Adipose tissue (tissue), 3 donors: Measurements from ENCODE around the gene PRSS57. TPM values are rescaled to one million over a fixed set of nuclear protein-coding genes. Genes with fewer than 3 reads are reported as not detected.

Experiments
- H3K27ac ChIP-seq: one replicate; pipeline ENCODE4 v1.5.1; 2013; ENCODE audit warnings: low read depth, low read length
- WGBS, 3 donors: extraction: QIAGEN DNeasy Blood & Tissue Kit; methylation state at CpG; one replicate each; pipeline ENCODE4 v1.1.7; 2013; 5-methylcytosine and 5-hydroxymethylcytosine counted together
- polyA plus RNA-seq, 3 donors: library from polyadenylated mRNA; stranded (reverse); fragments of 200-250 nt; gene quantifications; one replicate each; pipeline ENCODE4 v1.2.3, GENCODE V29; 2013
- donor health status: healthy with polysubstance abuse.
- donor health status: Bipolar disorder and iron deficiency.
- donor health status: healthy.

Gene PRSS57
- polyA plus RNA-seq, 3 donors, result 0.09 to 0.34 TPM; not detected in 1

DNA sequence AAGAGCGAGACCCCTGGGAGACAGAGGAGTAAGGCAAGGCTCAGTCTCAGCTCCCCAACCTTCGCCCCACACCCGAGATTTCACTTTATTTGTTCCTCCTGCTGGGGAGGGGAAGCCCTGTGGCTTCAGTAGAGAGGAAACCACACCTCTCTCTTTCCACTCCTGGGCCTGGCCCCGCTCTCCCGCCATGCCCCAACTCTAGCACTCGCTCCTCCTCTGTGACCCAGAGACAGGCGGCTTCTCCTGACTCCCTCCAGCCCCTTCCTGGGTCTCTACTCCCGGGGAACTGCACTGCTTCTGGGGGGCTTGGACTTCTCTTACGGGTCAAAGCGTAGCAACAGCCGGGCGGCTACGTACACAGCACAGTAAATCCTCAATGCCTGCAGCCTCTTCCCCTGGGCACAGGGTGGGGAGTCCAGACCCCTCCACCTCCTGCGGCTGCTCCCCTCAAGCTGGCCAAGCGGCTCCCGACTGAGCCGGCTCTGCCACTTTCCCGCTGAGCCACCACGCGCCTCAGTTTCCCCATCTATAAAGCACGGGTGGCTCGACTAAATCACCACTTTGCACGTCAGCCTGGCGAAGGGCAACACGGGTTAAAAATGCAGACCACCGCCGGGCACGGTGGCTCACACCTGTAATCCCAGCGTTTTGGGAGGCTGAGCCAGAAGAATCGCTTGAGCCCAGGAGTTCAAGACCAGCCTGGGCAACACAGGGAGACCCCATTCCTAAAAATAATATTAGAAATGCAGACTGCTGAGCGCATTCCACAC, 33.6 kb downstream of the PRSS57 start:
- 7 to 10% (median 8%) methylated on average over 29 to 31 of the region's 31 CpGs for WGBS, 3 donors

DNA sequence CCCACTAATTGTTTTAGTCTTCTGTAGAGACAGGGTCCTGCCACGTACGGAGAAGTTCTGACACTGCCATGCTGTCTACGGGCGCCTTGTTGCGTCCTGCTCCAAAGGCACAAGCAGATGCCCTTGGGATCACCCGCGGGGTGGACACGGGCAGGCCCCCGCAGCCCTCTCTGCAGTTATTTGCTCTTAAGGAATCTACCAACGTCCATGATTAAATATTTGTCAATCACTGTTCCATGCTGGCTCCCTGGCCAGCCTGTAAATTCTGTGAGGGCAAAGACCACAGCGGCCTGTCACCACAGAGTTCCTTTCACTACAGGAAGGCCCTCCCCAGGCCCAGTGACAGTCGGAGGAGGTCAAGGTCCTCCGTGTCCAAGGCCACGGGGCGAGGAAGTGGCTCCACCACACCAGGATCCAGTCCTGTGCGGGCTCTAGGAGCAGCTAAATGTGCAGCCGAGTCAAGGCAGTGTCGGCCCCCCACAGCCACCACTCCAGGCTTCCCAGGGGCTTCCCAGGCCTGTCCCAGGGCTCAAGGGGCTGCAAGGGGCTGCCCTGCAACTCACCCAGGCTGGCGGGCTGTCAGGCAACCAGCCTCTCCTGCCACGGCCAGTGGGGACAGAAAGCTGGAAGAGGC, 34.3 kb downstream of the PRSS57 start:
- WGBS, 3 donors, result 17 to 33% (median 31%) methylated on average over 20 of the region's 20 CpGs
- H3K27ac ChIP-seq, result no peak overlapping the region

More for the DNA sequence above, 33.6 kb downstream of the PRSS57 start:
- no peak overlapping the region for H3K27ac ChIP-seq

DNA sequence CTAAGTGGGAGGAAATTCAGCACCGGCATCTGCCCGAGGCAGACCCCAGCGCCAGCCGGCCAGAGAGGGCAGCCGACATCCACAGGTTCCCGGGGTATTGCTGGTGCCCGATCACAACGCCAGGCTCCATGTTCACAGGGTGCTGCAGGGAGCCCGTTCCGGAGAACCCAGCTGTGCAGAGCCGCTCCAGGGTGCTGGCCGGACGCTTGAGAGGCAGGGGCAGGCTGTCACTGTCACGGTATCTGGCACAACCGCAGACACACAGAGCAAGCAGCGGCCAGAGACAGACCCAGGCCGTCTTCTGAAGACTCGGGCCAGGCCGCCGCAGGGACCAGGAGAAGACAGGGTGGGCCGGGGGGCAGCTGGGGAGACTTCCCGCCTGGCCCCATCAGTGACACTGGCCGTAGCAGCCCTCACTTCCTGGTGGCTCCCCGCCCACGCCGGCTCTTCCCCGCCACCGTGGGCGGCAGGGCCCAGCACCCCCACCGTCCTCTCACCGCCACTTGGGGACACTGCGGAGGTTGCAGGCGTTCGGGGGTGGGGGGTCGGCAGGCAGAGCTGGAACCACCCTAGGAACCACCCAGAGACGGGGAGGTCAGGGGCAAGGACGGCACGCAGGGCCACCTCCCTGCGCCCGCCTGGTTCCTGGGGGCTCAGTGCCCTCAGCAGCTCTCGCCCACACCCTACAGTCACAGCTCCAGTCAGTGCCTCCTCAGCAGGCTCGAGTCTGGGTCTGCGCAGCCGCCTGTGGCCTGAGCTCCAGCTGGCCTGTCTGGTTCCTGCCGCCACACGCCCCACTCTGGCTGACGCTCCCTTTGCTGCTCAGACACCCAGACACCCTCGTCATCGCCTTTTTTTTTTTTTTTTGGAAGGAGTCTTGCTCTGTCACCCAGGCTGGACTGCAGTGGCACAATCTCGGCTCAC, 36.1 kb downstream of the PRSS57 start:
- 69 to 84% (median 74%) methylated on average over 47 to 50 of the region's 50 CpGs for WGBS, 3 donors
- no peak overlapping the region for H3K27ac ChIP-seq

DNA sequence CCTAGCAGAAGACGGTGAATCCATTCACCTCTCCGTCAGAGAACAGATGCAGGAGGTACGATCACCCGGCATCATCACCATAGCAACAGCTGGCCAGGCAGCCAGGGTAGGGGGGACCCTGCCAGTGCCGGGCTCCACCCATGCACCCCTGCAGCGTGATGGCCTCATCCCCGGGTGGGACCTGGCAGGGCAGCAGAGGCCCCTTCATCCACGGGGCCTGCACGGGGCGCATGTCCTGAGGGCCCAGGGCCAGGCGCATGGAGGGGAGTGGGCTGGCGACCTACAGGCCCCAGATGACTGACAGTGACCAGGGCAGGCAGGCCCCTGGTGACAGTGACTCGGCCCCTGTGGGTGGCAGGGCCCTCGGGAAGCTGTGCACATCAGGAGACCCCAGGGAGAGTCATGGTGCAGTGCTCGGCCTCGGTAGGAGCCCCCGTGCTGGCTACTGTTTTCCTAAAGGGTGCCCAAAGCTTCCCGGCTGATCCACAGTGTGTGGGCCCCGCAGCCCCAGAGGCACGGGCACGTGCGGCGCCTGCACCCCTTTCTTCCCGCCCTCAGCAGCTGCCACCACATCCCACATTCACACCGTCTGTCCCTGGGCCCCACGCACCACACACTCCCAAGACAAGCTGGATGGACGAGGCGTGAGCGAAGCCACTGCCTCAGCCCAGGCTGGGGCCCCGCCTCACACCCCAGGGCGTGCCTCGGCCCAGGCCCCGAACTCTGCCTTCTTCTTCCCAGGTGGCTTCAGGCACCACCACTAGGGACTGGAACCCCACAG, 37.0 kb downstream of the PRSS57 start:
- no peak overlapping the region for H3K27ac ChIP-seq
- WGBS, 3 donors, result 80 to 85% (median 85%) methylated on average over 33 of the region's 33 CpGs

DNA sequence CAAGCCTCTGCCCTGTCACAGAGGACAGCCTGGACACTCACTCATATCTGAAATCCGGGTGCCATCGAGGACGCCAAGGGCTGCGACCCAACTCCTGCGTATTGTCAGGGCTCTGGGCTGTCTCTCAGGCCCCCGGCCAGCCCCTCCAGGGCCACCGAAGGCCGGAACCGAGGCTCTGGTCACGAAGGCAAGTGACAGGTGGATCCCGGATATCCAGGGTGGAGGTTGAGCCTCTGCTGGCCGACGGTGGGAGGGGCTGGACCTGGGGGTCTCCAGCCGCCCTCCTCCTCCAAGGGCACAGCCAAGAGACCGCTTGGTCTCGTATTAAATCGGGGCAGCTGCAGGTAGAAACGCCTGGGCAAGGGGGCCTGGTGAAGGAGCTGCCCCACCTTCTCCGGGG, 37.6 kb downstream of the PRSS57 start:
- H3K27ac ChIP-seq, result no peak overlapping the region
- WGBS, 3 donors, result 82 to 88% (median 85%) methylated on average over 17 to 19 of the region's 19 CpGs

- H3K27ac ChIP-seq, result no peak overlapping the region
- WGBS, 3 donors, result 84 to 88% (median 86%) methylated on average over 43 of the region's 43 CpGs
Observed at GRCh38 chr19:656751-657559, 38.3 kb downstream of the PRSS57 start.

DNA sequence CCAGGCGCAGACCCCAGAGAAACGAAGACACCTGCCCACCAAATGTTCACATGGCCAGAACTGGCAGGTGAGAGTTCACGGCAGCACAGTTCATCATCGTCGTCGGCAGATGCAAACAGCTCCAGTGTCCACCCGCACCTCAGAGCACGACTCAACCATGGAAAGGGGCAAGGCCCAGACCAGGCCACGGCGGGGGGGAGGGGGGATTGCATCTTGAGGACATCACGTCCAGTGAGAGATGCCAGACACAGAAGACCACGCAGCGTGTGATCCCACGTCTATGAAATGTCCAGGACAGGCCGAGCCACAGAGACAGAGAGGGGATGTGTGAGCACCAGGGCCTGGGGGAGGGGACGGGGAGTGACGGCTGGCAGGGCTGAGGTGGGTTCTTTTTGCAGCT, 39.6 kb downstream of the PRSS57 start:
- WGBS, 3 donors, result 77 to 81% (median 79%) methylated on average over 16 to 17 of the region's 17 CpGs
- no peak overlapping the region for H3K27ac ChIP-seq

- 86 to 89% (median 88%) methylated on average over 17 of the region's 17 CpGs for WGBS, 3 donors
- no peak overlapping the region for H3K27ac ChIP-seq
Observed at GRCh38 chr19:653425-653824, 41.8 kb downstream of the PRSS57 start.

DNA sequence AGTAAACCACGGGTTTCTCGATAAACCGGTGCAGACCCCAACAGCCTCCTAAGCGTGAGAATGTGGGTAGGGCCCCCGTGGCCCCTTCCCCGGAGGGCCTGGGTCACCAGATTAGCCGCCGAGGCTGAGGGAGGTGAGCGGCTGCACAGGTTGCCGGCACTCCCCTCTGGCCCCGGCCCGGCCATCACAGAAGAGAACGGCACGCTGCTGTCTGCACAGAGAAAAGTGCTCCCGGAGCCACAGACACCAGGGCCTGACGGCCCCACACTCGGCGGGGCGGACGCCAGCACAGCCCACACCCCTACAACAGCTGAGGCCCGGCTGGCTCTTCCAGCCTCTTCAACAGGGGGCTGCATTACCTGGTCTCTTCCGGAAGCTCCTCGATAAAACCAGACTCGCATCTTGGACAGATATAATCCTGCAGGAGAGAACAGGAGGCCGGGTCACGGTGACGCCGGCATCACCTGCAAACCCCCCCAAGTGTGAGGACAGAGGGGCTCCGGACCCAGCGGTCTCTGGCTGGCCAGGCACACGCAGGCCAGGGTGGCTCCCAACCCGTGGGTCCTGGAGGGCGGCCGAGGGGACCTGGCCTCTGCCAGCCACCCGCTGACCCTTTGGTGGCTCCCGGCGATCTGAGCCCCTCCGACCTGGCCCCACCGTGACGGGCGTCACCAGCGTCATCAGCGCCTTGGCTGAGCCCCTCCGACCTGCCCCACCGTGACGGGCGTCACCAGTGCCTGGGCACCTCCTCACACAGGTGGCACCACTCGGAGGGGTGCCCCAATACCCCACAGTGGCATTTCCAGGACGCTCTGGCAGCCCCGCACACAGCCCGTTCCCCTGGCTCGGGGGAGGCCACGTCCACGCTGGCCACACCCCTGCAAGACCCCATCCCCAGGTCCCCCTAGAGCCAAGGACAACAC, 42.5 kb downstream of the PRSS57 start:
- 90 to 95% (median 93%) methylated on average over 49 to 54 of the region's 54 CpGs for WGBS, 3 donors
- no peak overlapping the region for H3K27ac ChIP-seq

GRCh38 chr19:651991-652390, 43.3 kb downstream of the PRSS57 start:
- 87 to 89% (median 88%) methylated on average over 23 to 24 of the region's 24 CpGs for WGBS, 3 donors
- no peak overlapping the region for H3K27ac ChIP-seq

- H3K27ac ChIP-seq, result no peak overlapping the region
- WGBS, 3 donors, result 94% methylated on average over 58 of the region's 58 CpGs
Observed at GRCh38 chr19:651114-651818, 44.0 kb downstream of the PRSS57 start.

DNA sequence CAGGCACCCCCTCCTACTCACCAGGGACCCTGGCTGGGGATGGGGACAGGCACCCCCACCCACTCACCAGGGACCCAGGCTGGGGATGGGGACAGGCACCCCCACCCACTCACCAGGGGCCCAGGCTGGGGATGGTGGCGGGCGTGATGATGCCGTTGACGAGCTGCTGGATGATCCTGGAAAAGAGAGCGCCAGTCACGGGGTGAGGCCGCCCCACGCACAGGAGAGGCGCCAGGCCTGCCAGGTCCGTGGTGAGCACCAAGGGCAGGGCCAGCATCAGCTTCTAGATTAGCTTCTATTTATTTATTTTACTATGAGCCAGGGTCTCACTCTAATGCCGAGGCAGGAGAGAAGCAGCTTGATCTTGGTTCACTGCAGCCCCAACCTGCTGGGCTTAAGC, 45.1 kb downstream of the PRSS57 start:
- 94 to 96% (median 95%) methylated on average over 11 of the region's 11 CpGs for WGBS, 3 donors

DNA sequence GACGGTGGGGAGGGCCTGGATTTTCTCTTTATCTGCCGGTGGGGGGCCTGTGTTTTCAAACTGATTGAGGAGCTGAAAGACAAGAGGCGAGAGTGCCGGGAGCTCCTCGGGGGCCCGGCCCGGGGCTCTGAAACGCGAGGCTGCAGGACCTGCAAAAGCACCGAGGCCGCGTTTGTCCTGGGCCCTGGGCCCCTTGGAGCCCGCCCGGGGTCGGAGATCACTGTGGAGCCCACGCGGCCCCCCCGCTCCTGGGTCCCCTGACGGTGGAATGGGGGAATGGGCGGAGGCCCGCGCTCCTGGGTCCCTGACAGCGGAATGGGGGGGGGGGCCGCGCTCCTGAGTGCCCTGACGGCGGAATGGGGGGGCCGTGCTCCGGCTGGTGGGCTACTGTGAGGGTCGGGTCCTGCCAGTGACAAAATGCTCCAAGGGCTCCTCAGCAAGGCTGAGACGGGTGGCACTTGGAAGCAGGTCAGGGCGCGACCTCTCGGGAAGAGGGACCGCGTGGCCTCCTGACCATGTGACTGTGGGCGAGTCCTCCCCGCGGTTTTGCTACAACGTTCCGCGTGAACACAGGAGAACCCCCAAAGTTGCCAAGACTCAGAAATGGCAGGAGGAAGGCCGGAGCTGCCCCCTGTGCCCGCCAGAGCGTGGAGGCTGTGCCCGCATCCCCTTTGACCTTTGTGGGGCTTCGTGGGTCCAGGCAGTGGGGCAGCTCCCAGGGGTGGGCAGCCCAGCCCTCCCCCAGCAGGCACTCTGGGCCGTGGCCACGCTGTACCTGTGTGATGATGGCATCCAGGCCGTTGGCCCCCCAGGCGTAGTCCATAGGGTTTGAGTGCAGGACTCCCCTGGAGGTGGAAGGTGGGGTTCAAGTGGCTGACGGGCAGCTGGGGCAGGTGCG, 46.1 kb downstream of the PRSS57 start:
- no peak overlapping the region for H3K27ac ChIP-seq
- WGBS, 3 donors, result 92 to 93% (median 93%) methylated on average over 43 to 53 of the region's 53 CpGs

More for the DNA sequence above, 45.1 kb downstream of the PRSS57 start:
- H3K27ac ChIP-seq, result no peak overlapping the region

DNA sequence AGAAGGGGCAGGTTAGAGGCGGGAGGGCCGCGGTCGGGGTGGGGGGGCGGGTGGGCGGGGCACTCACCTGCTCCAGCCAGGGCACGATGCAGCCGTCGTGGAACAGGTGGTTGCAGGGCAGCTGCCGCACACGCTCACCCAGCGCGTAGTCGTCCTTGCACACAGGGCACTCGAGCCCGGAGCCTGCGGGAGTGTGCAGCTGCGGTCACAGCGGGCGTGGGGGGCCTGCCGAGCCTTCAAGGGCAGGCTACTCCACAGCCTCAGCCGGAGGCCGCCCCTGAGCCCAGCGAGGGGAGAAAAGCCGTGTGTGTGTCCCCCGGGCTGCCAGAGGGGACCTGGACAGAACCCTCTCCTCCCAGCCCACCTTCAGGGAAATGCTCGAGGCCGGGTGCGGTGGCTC, 46.9 kb downstream of the PRSS57 start:
- 93% methylated on average over 15 to 29 of the region's 29 CpGs for WGBS, 3 donors

More for the DNA sequence above, 46.9 kb downstream of the PRSS57 start:
- H3K27ac ChIP-seq, result no peak overlapping the region
